HCT116 (cell line): ENCODE data around the gene PPP3R1. TPM values are rescaled to one million over a fixed set of nuclear protein-coding genes. Genes with fewer than 3 reads are reported as not detected.

Source experiments
- ATAC-seq: fragments of 200-7000 bp; cut with Tn5 transposase; 2 replicates; pipeline ENCODE4 v1.9.1; 2020; ENCODE audit warnings: mild to moderate bottlenecking, moderate library complexity
- BruUV-seq: library from RNA; stranded (reverse); fragments of 400-500 nt; replicated peaks from 2 replicates; lab custom pipeline; 2021; lab: Mats Ljungman, UMichigan
- CTCF ChIA-PET: fragments of 300-600 bp; sonication (Branson Sonifier 250); formaldehyde crosslinking; loops from one replicate; lab custom pipeline; 2021; ENCODE audit warnings: antibody characterized with exemption; lab: Charles Lee
- POLR2A ChIA-PET: fragments of 300-600, 350-600 bp; sonication (Branson Sonifier 250); formaldehyde crosslinking; loops from one replicate; lab custom pipeline; 2021; ENCODE audit warnings: antibody characterized with exemption; lab: Charles Lee
- RAD21 ChIA-PET, 2 experiments: fragments of 300-600 bp; sonication (Branson Sonifier 250); formaldehyde crosslinking; loops; one replicate each; lab custom pipeline; 2023; ENCODE audit warnings: low total read pairs in 2 of 2; ENCODE audit not compliant: uncharacterized antibody in 2 of 2, unreplicated experiment in 2 of 2, low non-redundant PET in 1 of 2; lab: Charles Lee
- DNase-seq: peaks from one replicate; pipeline ENCODE4 v3.0.0-alpha.2; 2010; ENCODE audit warnings: low read depth, low spot score
- H2AFZ ChIP-seq: fragments of 200-600 bp; shearing (Covaris generic), sonication (generic); 2 replicates; pipeline ENCODE4 v1.6.1; 2017; ENCODE audit warnings: low read depth, mixed run types, mixed read lengths, antibody characterized with exemption, low read length; ENCODE audit not compliant: poor library complexity, severe bottlenecking
- H3K27ac ChIP-seq: 2 replicates; pipeline ENCODE4 v1.5.1; 2012; ENCODE audit warnings: low read depth, low read length
- H3K27me3 ChIP-seq: fragments of 200-600 bp; sonication (generic); 2 replicates; pipeline ENCODE4 v1.6.1; 2016; ENCODE audit warnings: mixed run types, low read length, mixed read lengths; ENCODE audit not compliant: insufficient read depth
- H3K36me3 ChIP-seq, 2 experiments: fragments of 200-500 bp in 1 of 2; fragments of 200-600 bp in 1 of 2; sonication (Bioruptor generic) in 1 of 2; sonication (generic) in 1 of 2; 2 replicates each; pipeline versions ENCODE4 v1.5.1 to v1.6.1; 2014 to 2016; ENCODE audit warnings: low read length in 2 of 2, inconsistent platforms in 1 of 2, mixed read lengths in 1 of 2, mixed run types in 1 of 2; ENCODE audit not compliant: insufficient read depth in 2 of 2, control insufficient read depth in 1 of 2
- H3K4me1 ChIP-seq, 2 experiments: fragments of 200-600 bp in 1 of 2; sonication (generic) in 1 of 2; 2 replicates each; pipeline versions ENCODE4 v1.5.1 to v1.6.1; 2012 to 2017; ENCODE audit warnings: low read length in 2 of 2, inconsistent platforms in 1 of 2, mild to moderate bottlenecking in 1 of 2, mixed read lengths in 1 of 2, mixed run types in 1 of 2, moderate library complexity in 1 of 2; ENCODE audit not compliant: insufficient read depth in 2 of 2, control insufficient read depth in 1 of 2
- H3K4me2 ChIP-seq: fragments of 200-600 bp; sonication (generic); 2 replicates; pipeline ENCODE4 v1.6.1; 2017; ENCODE audit warnings: mixed run types, low read length, mixed read lengths
- H3K4me3 ChIP-seq, 2 experiments: fragments of 200-600 bp in 1 of 2; sonication (generic) in 1 of 2; replicated peaks in 1 of 2; 2 replicates each; pipeline ENCODE4 v1.5.1; 2011 to 2016; ENCODE audit warnings: low read length in 2 of 2, control low read depth in 1 of 2, low read depth in 1 of 2, mild to moderate bottlenecking in 1 of 2, mixed read lengths in 1 of 2, mixed run types in 1 of 2
- H3K79me2 ChIP-seq: fragments of 200-600 bp; sonication (generic); 2 replicates; pipeline ENCODE4 v1.6.1; 2017; ENCODE audit warnings: mild to moderate bottlenecking, mixed run types, low read length, moderate library complexity, mixed read lengths; ENCODE audit not compliant: insufficient read depth
- H3K9ac ChIP-seq: fragments of 200-600 bp; sonication (generic); 2 replicates; pipeline ENCODE4 v1.6.1; 2016; ENCODE audit warnings: low read length, mixed read lengths
- H3K9me2 ChIP-seq: fragments of 200-600 bp; sonication (generic), shearing (Covaris generic); 2 replicates; pipeline ENCODE4 v1.6.1; 2017; ENCODE audit warnings: mixed run types, mild to moderate bottlenecking, moderate library complexity; ENCODE audit not compliant: insufficient read depth
- H3K9me3 ChIP-seq, 2 experiments: fragments of 200-500 bp in 1 of 2; fragments of 200-600 bp in 1 of 2; sonication (Bioruptor generic) in 1 of 2; sonication (generic) in 1 of 2; 2 replicates each; pipeline ENCODE4 v1.6.1; 2014 to 2017; ENCODE audit warnings: low read length in 2 of 2, mixed read lengths in 2 of 2, inconsistent platforms in 1 of 2, low read depth in 1 of 2, mild to moderate bottlenecking in 1 of 2, mixed run types in 1 of 2, moderate library complexity in 1 of 2; ENCODE audit not compliant: control insufficient read depth in 1 of 2, insufficient read depth in 1 of 2
- H4K20me1 ChIP-seq: fragments of 200-600 bp; sonication (generic), shearing (Covaris generic); 2 replicates; pipeline ENCODE4 v1.6.1; 2017; ENCODE audit warnings: mixed run types, mild to moderate bottlenecking, moderate library complexity; ENCODE audit not compliant: insufficient read depth
- ATF3 ChIP-seq: IDR thresholded peaks from 2 replicates; pipeline ENCODE4 v1.6.1; 2012
- CBX3 ChIP-seq: IDR thresholded peaks from 2 replicates; pipeline ENCODE4 v1.6.1; 2012; ENCODE audit warnings: low read depth
- CEBPB ChIP-seq: IDR thresholded peaks from 2 replicates; pipeline ENCODE4 v1.6.1; 2012; ENCODE audit warnings: low read depth
- CTCF ChIP-seq, 3 experiments: fragments of 200-600 bp in 1 of 3; sonication (generic) in 1 of 3; IDR thresholded peaks in 2 of 3; conservative IDR thresholded peaks in 1 of 3; 2 replicates each; pipeline ENCODE4 v1.5.1; 2012 to 2017; ENCODE audit warnings: low read depth in 2 of 3, low read length in 2 of 3, antibody characterized with exemption in 1 of 3, borderline replicate concordance in 1 of 3, control low read depth in 1 of 3, mild to moderate bottlenecking in 1 of 3, mixed read lengths in 1 of 3, mixed run types in 1 of 3, moderate library complexity in 1 of 3; ENCODE audit not compliant: insufficient read depth in 1 of 3
- ELF1 ChIP-seq: IDR thresholded peaks from 2 replicates; pipeline ENCODE4 v1.6.1; 2012; ENCODE audit warnings: low read depth, borderline replicate concordance
- EZH2phosphoT487 ChIP-seq: fragments of 200-600 bp; IDR thresholded peaks from 2 replicates; pipeline ENCODE4 v1.6.1; 2018; ENCODE audit warnings: antibody characterized with exemption, borderline replicate concordance
- JUND ChIP-seq: IDR thresholded peaks from 2 replicates; pipeline ENCODE4 v1.6.1; 2012
- POLR2AphosphoS5 ChIP-seq: IDR thresholded peaks from 2 replicates; pipeline ENCODE4 v1.6.1; 2011; ENCODE audit warnings: mild to moderate bottlenecking, low read depth, low read length, moderate library complexity
- SRF ChIP-seq: IDR thresholded peaks from 2 replicates; pipeline ENCODE4 v1.6.1; 2012; ENCODE audit warnings: low read depth
- ZFX ChIP-seq: fragments of 450-650 bp; IDR thresholded peaks from 2 replicates; pipeline ENCODE4 v1.6.1; 2017
- ZNF274 ChIP-seq: fragments of 200-500 bp; sonication (Bioruptor generic); IDR thresholded peaks from 2 replicates; pipeline ENCODE4 v1.6.1; 2014; ENCODE audit warnings: mild to moderate bottlenecking, low read depth, low read length, inconsistent platforms
- intact Hi-C: fragments of 100-400 bp; cut with micrococcal nuclease; formaldehyde crosslinking; loops from 2 replicates; pipeline ENCODE4 v1.10.0; 2022
- total RNA-seq: library from RNA; stranded (reverse); gene quantifications from one replicate; pipeline ENCODE4 v1.2.1, GENCODE V29; 2021; ENCODE audit not compliant: unreplicated experiment
- TF ChIP-seq, protein P1 (sequence below): IDR thresholded peaks from 2 replicates; pipeline ENCODE4 v1.6.1; 2012
- TF ChIP-seq, protein P2 (sequence below): IDR thresholded peaks from 2 replicates; pipeline ENCODE4 v1.6.1; 2012; ENCODE audit warnings: low read depth

Gene PPP3R1
- total RNA-seq, 1 experiment from 2014 or later = 69.9 TPM

DNA sequence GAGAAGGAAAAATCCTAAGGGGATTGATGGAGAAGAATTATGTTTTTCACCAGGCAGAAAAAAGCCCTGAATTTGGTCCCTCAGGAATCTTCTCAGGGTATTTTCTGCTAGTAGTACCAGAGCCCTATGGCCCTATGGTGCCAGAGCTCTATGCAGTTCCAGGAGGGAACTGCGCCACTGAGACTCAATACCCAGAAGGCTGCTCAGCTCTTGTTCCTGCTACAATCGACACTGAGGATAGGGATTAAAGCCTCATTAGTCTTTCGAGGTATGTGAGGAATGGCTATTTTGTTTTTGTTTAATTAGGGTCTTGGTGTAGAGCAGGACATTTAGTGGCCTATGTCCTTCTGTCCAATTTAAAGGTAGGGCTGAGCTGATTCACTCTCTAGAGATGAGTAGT lies 21.7 kb upstream of the PPP3R1 start:
- BruUV-seq = no TSS peak
- Histone ChIP-seq H3K4me1 (no peaks in the 10 kb centered on the region), H3K9me3 (no peaks in the 10 kb centered on the region), H3K27ac (no peak overlapping the region), H2AFZ (no peak overlapping the region), H3K9ac (no peak overlapping the region), H3K9me2 (no peaks in the 10 kb centered on the region), H3K36me3 (no peaks in the 10 kb centered on the region), H3K79me2 (no peaks in the 10 kb centered on the region), H3K27me3 (peaks cover 10% of the 10 kb centered on the region), H4K20me1 (no peaks in the 10 kb centered on the region), H3K4me3 (no peak overlapping the region)
- CTCF ChIA-PET = interaction anchor here (1.6 kb wide), 1 partner anchor 9 kb away, joined by 7 read pairs; no protein-coding TSS in a partner anchor
- intact Hi-C loops = no loop called here
- ATAC-seq (no peak), DNase-seq (no peak)
- POLR2A ChIA-PET = no interaction called here
- TF ChIP-seq ZNF274 (no peak), EZH2phosphoT487 (no peak), JUND (no peak), SRF (no peak)
- TF ChIP-seq, all 23 proteins: peak for 0
- RAD21 ChIA-PET = no interaction called here
- no peak overlapping the region for H3K4me2 ChIP-seq

GRCh38 chr2:68272246-68272994 lies 20.1 kb upstream of the PPP3R1 start:
- Histone ChIP-seq H3K9me2 (no peaks in the 10 kb centered on the region), H3K4me1 (no peaks in the 10 kb centered on the region), H3K9ac (no peak overlapping the region), H4K20me1 (no peaks in the 10 kb centered on the region), H3K4me3 (no peak overlapping the region), H3K4me2 (no peak overlapping the region), H3K36me3 (no peaks in the 10 kb centered on the region), H3K79me2 (no peaks in the 10 kb centered on the region), H3K27ac (no peak overlapping the region), H3K9me3 (no peaks in the 10 kb centered on the region), H3K27me3 (peaks cover 10% of the 10 kb centered on the region), H2AFZ (no peak overlapping the region)
- BruUV-seq = no TSS peak
- DNase-seq (no peak), ATAC-seq (no peak)
- intact Hi-C loops = no loop called here
- ChIA-PET CTCF (interaction anchor here (1.3 kb wide), 1 partner anchor 10 kb away, joined by 4 read pairs; no protein-coding TSS in a partner anchor), RAD21 (no interaction called here), POLR2A (no interaction called here)
- TF ChIP-seq, protein P1, sequence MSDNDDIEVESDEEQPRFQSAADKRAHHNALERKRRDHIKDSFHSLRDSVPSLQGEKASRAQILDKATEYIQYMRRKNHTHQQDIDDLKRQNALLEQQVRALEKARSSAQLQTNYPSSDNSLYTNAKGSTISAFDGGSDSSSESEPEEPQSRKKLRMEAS = no peak
- no peak for TF ChIP-seq CBX3
- TF ChIP-seq CTCF (IDR thresholded peaks at IDR 0.05 in 2 of 3, conservative IDR thresholded peaks at IDR 0.05 in 1 of 3; ENCODE audit: borderline replicate concordance in 1 of 3, insufficient read depth in 1 of 3, low read depth in 2 of 3, low read length in 2 of 3) = no peak
- no peak for TF ChIP-seq ELF1
- TF ChIP-seq ZFX = no peak
- TF ChIP-seq POLR2AphosphoS5 = no peak
- no peak for TF ChIP-seq SRF
- TF ChIP-seq ATF3 = no peak
- TF ChIP-seq CEBPB = no peak
- TF ChIP-seq, protein P2, sequence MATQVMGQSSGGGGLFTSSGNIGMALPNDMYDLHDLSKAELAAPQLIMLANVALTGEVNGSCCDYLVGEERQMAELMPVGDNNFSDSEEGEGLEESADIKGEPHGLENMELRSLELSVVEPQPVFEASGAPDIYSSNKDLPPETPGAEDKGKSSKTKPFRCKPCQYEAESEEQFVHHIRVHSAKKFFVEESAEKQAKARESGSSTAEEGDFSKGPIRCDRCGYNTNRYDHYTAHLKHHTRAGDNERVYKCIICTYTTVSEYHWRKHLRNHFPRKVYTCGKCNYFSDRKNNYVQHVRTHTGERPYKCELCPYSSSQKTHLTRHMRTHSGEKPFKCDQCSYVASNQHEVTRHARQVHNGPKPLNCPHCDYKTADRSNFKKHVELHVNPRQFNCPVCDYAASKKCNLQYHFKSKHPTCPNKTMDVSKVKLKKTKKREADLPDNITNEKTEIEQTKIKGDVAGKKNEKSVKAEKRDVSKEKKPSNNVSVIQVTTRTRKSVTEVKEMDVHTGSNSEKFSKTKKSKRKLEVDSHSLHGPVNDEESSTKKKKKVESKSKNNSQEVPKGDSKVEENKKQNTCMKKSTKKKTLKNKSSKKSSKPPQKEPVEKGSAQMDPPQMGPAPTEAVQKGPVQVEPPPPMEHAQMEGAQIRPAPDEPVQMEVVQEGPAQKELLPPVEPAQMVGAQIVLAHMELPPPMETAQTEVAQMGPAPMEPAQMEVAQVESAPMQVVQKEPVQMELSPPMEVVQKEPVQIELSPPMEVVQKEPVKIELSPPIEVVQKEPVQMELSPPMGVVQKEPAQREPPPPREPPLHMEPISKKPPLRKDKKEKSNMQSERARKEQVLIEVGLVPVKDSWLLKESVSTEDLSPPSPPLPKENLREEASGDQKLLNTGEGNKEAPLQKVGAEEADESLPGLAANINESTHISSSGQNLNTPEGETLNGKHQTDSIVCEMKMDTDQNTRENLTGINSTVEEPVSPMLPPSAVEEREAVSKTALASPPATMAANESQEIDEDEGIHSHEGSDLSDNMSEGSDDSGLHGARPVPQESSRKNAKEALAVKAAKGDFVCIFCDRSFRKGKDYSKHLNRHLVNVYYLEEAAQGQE = no peak
